ENCODE measurements around the gene BCL2L2. TPM values are rescaled to one million over a fixed set of nuclear protein-coding genes. Genes with fewer than 3 reads are reported as not detected.
"Not testable (repeated sequence)": the region's sequence is repeated elsewhere in the genome, so short reads cannot be mapped to it uniquely, and the experiment has no call there.

BCL2L2 gene, protein sequence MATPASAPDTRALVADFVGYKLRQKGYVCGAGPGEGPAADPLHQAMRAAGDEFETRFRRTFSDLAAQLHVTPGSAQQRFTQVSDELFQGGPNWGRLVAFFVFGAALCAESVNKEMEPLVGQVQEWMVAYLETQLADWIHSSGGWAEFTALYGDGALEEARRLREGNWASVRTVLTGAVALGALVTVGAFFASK
- 20.3 and 25.7 TPM in 2 replicates for total RNA-seq (2021)
- percentile 83 among the genes with signal in this experiment for Bru-seq, nascent RNA
- BruChase-seq, experiment 1, labeled RNA remaining after a 2-hour chase: percentile 95 among the genes with signal in this experiment
- percentile 95 among the genes with signal in this experiment for BruChase-seq, experiment 2, labeled RNA remaining after a 6-hour chase
- long read RNA-seq: 0 reads

- Histone ChIP-seq H3K9me3 (ENCODE audit: insufficient read depth, low read depth) (no peaks in the 10 kb centered on the region), H4K20me1 (ENCODE audit: insufficient read depth) (no peaks in the 10 kb centered on the region), H3K4me2 (peak within 1 kb of the TSS; percentile 96), H3K27me3 (ENCODE audit: insufficient read depth, low read depth) (no peaks in the 10 kb centered on the region), H3F3A (ENCODE audit: insufficient read depth, low read depth) (peaks cover 16% of the 10 kb centered on the region; the same call in 1 of the 2 replicates), H3K36me3 (ENCODE audit: low read depth) (no peaks in the 10 kb centered on the region), H3K9me2 (ENCODE audit: insufficient read depth) (no peaks in the 10 kb centered on the region), H3K4me3 (peak within 1 kb of the TSS; percentile 84), H3K4me1 (replicated peaks; ENCODE audit: insufficient read depth) (peaks cover 20% of the 10 kb centered on the region), H2AFZ (peak within 1 kb of the TSS; percentile 75), H3K79me2 (ENCODE audit: low read depth) (peaks cover 32% of the 10 kb centered on the region), H3K27ac (peak within 1 kb of the TSS; percentile 64)
- BruUV-seq (replicated peaks): no TSS peak
- intact Hi-C loops (cut with micrococcal nuclease; ENCODE audit: unreplicated experiment): loop anchor here (1.0 to 10.0 kb wide), 2 partner anchors 14 to 232 kb away; no protein-coding TSS in a partner anchor
- ChIA-PET POLR2A (ENCODE audit: unreplicated experiment) (interaction anchor here (0.6 to 1.0 kb wide), 8 partner anchors 14 to 1796 kb away, joined by 3 to 9 read pairs (median 4); partner anchors contain the start of gene METTL3), CTCF (interaction anchor here (0.5 to 0.7 kb wide), 7 partner anchors 18 to 787 kb away, joined by 3 to 5 read pairs (median 4); partner anchors contain the start of gene PCK2)
- peak; percentile 71 to 84 for DNase-seq
- TF ChIP-seq, protein P1, sequence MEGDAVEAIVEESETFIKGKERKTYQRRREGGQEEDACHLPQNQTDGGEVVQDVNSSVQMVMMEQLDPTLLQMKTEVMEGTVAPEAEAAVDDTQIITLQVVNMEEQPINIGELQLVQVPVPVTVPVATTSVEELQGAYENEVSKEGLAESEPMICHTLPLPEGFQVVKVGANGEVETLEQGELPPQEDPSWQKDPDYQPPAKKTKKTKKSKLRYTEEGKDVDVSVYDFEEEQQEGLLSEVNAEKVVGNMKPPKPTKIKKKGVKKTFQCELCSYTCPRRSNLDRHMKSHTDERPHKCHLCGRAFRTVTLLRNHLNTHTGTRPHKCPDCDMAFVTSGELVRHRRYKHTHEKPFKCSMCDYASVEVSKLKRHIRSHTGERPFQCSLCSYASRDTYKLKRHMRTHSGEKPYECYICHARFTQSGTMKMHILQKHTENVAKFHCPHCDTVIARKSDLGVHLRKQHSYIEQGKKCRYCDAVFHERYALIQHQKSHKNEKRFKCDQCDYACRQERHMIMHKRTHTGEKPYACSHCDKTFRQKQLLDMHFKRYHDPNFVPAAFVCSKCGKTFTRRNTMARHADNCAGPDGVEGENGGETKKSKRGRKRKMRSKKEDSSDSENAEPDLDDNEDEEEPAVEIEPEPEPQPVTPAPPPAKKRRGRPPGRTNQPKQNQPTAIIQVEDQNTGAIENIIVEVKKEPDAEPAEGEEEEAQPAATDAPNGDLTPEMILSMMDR (conservative IDR thresholded peaks at IDR 0.05): no peak
- no peak for TF ChIP-seq EZH2 (IDR thresholded peaks at IDR 0.05; ENCODE audit: low read depth)
Observed at GRCh38 chr14:23306412-23307145, at the start of gene BCL2L2. Gene BCL2L2, plus strand, starts transcription at chr14:23306833. Its CDS starts 935 bp downstream, at chr14:23307768.

GRCh38 chr14:23258256-23258655, 48.4 kb upstream of the BCL2L2 start:
- H3K4me3 ChIP-seq: no peak overlapping the region
- H3K9me3 ChIP-seq (ENCODE audit: insufficient read depth, low read depth): no peaks in the 10 kb centered on the region
- H3K9me2 ChIP-seq (ENCODE audit: insufficient read depth): no peaks in the 10 kb centered on the region
- intact Hi-C loops (cut with micrococcal nuclease; ENCODE audit: unreplicated experiment): no loop called here
- H2AFZ ChIP-seq: no peak overlapping the region
- DNase-seq: no peak
- H3K4me1 ChIP-seq (replicated peaks; ENCODE audit: insufficient read depth): peaks cover 6% of the 10 kb centered on the region
- H3F3A ChIP-seq (ENCODE audit: insufficient read depth, low read depth): peaks cover 3% of the 10 kb centered on the region; the same call in 1 of the 2 replicates
- no peaks in the 10 kb centered on the region for H3K36me3 ChIP-seq (ENCODE audit: low read depth)
- BruUV-seq (replicated peaks): no TSS peak
- H3K4me2 ChIP-seq: no peak overlapping the region
- H4K20me1 ChIP-seq (ENCODE audit: insufficient read depth): no peaks in the 10 kb centered on the region
- no peaks in the 10 kb centered on the region for H3K27me3 ChIP-seq (ENCODE audit: insufficient read depth, low read depth)
- no peaks in the 10 kb centered on the region for H3K79me2 ChIP-seq (ENCODE audit: low read depth)
- POLR2A ChIA-PET (ENCODE audit: unreplicated experiment): interaction anchor here (0.7 kb wide), 1 partner anchor 12 kb away, joined by 11 read pairs; no protein-coding TSS in a partner anchor
- TF ChIP-seq EZH2 (IDR thresholded peaks at IDR 0.05; ENCODE audit: low read depth): no peak
- TF ChIP-seq, protein P1 (conservative IDR thresholded peaks at IDR 0.05): no peak
- no peak overlapping the region for H3K27ac ChIP-seq
- CTCF ChIA-PET: interaction anchor here (0.6 kb wide), 1 partner anchor 213 kb away, joined by 3 read pairs; no protein-coding TSS in a partner anchor

GRCh38 chr14:23259426-23259825, 47.2 kb upstream of the BCL2L2 start:
- no peaks in the 10 kb centered on the region for H3K79me2 ChIP-seq (ENCODE audit: low read depth)
- no peak overlapping the region for H3K4me3 ChIP-seq
- ChIA-PET CTCF (interaction anchor here (0.6 kb wide), 1 partner anchor 745 kb away, joined by 6 read pairs; no protein-coding TSS in a partner anchor), POLR2A (ENCODE audit: unreplicated experiment) (no interaction called here)
- no peaks in the 10 kb centered on the region for H3K36me3 ChIP-seq (ENCODE audit: low read depth)
- no peak for DNase-seq
- no peak overlapping the region for H3K27ac ChIP-seq
- no peak overlapping the region for H3K4me2 ChIP-seq
- H3K9me2 ChIP-seq (ENCODE audit: insufficient read depth): no peaks in the 10 kb centered on the region
- no peaks in the 10 kb centered on the region for H3K27me3 ChIP-seq (ENCODE audit: insufficient read depth, low read depth)
- BruUV-seq (replicated peaks): no TSS peak
- no peaks in the 10 kb centered on the region for H3K9me3 ChIP-seq (ENCODE audit: insufficient read depth, low read depth)
- TF ChIP-seq, protein P1 (conservative IDR thresholded peaks at IDR 0.05): no peak
- no peak for TF ChIP-seq EZH2 (IDR thresholded peaks at IDR 0.05; ENCODE audit: low read depth)
- no peaks in the 10 kb centered on the region for H4K20me1 ChIP-seq (ENCODE audit: insufficient read depth)
- no peaks in the 10 kb centered on the region for H3K4me1 ChIP-seq (replicated peaks; ENCODE audit: insufficient read depth)
- intact Hi-C loops (cut with micrococcal nuclease; ENCODE audit: unreplicated experiment): no loop called here
- H3F3A ChIP-seq (ENCODE audit: insufficient read depth, low read depth): no peaks in the 10 kb centered on the region
- H2AFZ ChIP-seq: no peak overlapping the region

DNA sequence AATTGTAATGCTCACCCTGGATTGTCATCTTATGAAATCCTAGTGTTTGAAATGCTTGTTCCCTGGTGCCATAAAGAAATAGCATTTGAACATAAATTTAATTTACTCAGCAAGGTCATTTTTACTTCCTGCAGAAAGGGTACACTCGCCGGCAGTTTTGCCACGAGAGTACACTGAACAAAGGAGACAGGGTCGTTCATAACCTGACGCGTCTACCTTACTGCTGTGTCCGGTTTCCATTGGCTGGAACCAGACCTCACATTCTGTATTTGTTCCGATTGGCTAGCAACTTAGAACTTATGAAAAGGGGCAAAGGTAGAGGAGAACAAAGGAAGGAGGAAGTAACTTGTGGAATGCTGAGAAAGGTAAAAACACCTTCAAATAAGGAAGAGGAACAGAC, 45.8 kb upstream of the BCL2L2 start:
- CTCF ChIA-PET; H3K4me2 ChIP-seq; BruUV-seq (replicated peaks): not testable (repeated sequence)

More for the DNA sequence above, 45.8 kb upstream of the BCL2L2 start:
- H3F3A ChIP-seq (ENCODE audit: insufficient read depth, low read depth); H3K9me2 ChIP-seq (ENCODE audit: insufficient read depth); H3K36me3 ChIP-seq (ENCODE audit: low read depth); H2AFZ ChIP-seq; DNase-seq; H3K4me3 ChIP-seq; H3K27ac ChIP-seq; H3K4me1 ChIP-seq (replicated peaks; ENCODE audit: insufficient read depth); H3K27me3 ChIP-seq (ENCODE audit: insufficient read depth, low read depth); H4K20me1 ChIP-seq (ENCODE audit: insufficient read depth); H3K9me3 ChIP-seq (ENCODE audit: insufficient read depth, low read depth); POLR2A ChIA-PET (ENCODE audit: unreplicated experiment); H3K79me2 ChIP-seq (ENCODE audit: low read depth): not testable (repeated sequence)
- intact Hi-C loops (cut with micrococcal nuclease; ENCODE audit: unreplicated experiment): loop anchor here (10.0 kb wide), 1 partner anchor 136 kb away; no protein-coding TSS in a partner anchor

Measured in PC-9 (cell line).